HG03342 (cell line): Measurements from ENCODE around the gene SNX18.
"Not testable (repeated sequence)": the region's sequence is repeated elsewhere in the genome, so short reads cannot be mapped to it uniquely, and the experiment has no call there.

Experiments
- ATAC-seq: cut with Tn5 transposase; IDR thresholded peaks from one replicate; pipeline ENCODE4 v1.9.1; 2021; ENCODE audit warnings: mild to moderate bottlenecking, moderate library complexity; ENCODE audit not compliant: unreplicated experiment

Gene SNX18

DNA sequence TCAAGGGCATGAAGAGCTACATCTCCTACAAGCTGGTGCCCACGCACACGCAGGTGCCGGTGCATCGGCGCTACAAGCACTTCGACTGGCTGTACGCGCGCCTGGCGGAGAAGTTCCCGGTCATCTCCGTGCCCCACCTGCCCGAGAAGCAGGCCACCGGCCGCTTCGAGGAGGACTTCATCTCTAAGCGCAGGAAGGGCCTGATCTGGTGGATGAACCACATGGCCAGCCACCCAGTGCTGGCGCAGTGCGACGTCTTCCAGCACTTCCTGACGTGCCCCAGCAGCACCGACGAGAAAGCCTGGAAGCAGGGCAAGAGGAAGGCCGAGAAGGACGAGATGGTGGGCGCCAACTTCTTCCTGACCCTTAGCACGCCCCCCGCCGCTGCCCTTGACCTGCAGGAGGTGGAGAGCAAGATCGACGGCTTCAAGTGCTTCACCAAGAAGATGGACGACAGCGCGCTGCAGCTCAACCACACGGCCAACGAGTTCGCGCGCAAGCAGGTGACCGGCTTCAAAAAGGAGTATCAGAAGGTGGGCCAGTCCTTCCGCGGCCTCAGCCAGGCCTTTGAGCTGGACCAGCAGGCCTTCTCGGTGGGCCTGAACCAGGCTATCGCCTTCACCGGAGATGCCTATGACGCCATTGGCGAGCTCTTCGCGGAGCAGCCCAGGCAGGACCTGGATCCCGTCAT lies 1.4 kb downstream of the SNX18 start:
- ATAC-seq, result no peak

DNA sequence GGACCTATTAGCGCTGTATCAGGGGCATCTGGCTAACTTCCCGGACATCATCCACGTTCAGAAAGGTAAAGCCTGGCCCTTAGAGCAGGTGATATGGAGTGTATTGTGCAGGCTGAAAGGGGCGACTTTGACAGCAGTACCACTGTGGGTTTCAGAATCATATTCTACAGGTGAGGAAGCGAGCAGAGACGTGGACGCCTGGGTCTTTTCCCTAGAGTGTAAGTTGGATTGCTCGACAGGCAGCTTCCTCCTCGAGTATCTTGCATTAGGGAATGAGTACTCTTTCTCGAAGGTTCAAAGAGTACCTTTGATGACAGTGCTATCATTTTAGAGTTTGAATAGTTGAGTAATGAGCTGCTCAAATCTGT lies 1.9 kb downstream of the SNX18 start:
- ATAC-seq, result no peak

- ATAC-seq, result no peak
Observed at GRCh38 chr5:54520438-54520846, 2.9 kb downstream of the SNX18 start.

- ATAC-seq, result no peak
Observed at GRCh38 chr5:54520940-54521339, 3.4 kb downstream of the SNX18 start.

GRCh38 chr5:54521856-54522479 lies 4.4 kb downstream of the SNX18 start:
- ATAC-seq, result no peak

GRCh38 chr5:54523534-54523933 lies 6.0 kb downstream of the SNX18 start:
- ATAC-seq, result no peak

GRCh38 chr5:54524082-54524481 lies 6.5 kb downstream of the SNX18 start:
- ATAC-seq, result no peak

DNA sequence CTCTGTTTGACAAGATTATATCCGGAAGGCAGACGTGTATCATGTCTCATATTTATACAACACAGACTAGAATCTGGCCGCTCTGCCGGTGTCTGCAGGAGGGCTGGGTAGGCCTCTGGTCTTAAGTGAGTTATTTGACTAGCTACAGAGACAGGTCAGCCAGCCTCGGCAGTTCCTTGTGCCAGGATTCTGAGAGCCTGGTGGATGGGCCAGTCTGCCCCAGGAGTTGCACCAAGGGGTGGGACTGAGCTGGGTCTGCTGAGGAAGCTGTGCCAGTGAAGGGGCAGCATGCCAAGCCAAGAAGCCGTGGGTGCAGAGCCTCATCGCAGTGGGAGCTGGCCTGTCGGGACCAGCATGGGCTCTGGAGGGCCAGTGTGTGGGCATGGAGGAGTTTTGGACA lies 7.1 kb downstream of the SNX18 start:
- ATAC-seq, result no peak

DNA sequence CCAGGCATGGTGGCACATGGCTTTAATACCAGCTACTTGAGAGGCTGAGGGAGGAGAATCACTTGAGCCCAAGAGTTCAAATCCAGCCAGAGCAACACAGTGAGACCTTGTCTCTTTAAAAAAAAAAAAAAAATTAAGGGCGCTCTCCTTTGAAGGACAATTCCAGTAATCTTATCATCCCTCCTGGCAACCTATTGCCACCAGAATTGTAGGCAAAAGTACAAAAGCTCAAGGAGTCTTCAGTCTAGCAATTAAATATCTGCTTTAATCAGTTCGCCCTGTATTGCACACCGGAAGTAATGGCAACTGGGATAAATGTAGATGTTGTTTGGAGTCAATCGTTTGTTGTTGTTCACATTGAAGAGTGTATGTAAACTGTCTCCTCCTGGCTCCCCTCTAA lies 7.7 kb downstream of the SNX18 start:
- no peak for ATAC-seq

DNA sequence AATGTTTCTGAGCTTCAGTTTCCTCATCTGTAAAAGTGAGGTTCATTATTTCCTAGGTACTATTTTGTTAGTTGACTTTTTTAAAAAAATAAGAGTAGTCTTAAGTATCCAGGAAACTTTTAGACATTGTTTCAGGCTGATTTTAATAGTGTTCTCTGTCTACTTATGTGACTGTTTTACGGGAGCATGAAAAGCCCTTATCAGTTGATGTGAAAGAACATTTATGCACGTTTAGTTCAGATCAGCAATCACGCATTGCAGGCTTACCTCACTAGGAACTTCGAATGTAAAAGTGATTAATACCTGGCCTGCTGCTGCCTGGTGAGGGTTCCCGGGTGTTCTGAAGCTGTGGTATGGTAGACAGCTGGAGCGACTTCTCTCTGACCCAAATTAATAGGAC lies 8.1 kb downstream of the SNX18 start:
- ATAC-seq, result no peak

- ATAC-seq, result no peak
Observed at GRCh38 chr5:54526604-54527288, 9.2 kb downstream of the SNX18 start.

GRCh38 chr5:54528633-54529209 lies 11.2 kb downstream of the SNX18 start:
- no peak for ATAC-seq

DNA sequence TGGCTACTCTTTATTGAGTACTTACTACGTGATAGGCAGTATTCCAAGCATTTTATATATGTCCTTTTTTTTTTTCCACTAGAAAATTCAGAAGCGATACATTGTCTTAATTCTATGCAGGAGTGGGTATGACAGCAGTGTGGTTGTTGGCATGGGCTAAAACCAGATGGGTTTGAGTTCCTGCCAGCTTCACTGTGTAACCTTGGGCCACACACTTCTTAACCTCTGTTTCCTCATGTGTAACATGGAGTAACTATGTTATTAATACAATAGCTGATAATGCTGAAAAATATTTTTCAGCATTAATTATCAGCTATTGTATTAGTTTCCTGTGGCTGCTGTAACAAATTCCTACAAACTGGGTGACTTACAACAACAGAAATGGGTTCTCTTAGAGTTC lies 12.0 kb downstream of the SNX18 start:
- ATAC-seq, result no peak

DNA sequence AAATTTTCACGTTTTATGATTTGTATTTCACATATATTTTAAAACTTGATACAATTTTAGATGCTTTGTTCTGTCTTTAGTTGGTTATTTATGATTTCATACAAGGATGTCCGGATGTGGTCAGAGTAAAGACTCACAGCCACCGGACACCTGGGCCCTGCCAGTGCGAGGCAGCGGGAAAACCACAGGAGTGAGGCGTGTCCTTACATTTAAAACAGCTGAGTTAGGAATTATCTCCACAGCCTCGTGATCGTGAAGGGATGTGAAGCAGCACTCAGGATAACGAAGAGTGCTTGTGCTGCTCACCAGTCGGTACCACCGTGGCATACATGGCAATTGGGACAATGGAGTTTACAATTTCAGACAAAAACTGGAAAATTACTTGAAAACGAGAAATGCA lies 14.0 kb downstream of the SNX18 start:
- no peak for ATAC-seq

DNA sequence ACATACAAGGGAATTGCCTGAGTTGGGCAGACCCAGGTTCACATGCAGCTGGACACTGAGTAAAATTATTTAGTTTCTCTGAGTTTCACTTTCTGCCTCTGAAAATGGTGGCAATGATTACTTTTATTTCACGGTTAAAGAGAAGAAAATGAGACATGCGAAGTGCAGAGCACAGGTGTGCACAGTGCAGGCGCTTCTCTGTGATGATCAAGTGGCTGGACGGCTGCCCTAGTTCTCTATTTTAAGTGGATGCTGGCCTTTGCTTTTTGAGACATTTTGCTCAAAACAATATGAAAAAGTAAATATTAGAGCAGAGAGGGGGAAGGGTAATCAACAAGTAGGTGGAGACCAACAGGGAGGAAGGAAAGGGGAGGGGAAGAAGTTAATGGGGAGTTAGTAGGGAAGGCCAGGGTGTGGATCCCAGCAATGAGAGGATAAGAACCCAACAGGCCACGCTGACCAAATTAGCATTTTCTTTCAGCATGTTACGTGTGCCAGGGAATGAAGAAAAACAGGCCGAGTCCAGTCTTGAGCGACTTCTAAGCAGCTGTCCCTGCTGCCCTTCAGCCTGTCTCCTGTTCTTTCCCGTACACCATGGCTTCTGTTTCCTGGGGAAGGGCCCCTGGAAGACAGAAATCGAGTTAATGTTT lies 16.1 kb downstream of the SNX18 start:
- no peak for ATAC-seq

- ATAC-seq, result no peak
Observed at GRCh38 chr5:54534191-54535004, 16.8 kb downstream of the SNX18 start.

- ATAC-seq, result no peak
Observed at GRCh38 chr5:54535149-54535844, 17.7 kb downstream of the SNX18 start.

GRCh38 chr5:54536375-54536774 lies 18.8 kb downstream of the SNX18 start:
- not testable (repeated sequence) for ATAC-seq

GRCh38 chr5:54536861-54537260 lies 19.3 kb downstream of the SNX18 start:
- not testable (repeated sequence) for ATAC-seq

DNA sequence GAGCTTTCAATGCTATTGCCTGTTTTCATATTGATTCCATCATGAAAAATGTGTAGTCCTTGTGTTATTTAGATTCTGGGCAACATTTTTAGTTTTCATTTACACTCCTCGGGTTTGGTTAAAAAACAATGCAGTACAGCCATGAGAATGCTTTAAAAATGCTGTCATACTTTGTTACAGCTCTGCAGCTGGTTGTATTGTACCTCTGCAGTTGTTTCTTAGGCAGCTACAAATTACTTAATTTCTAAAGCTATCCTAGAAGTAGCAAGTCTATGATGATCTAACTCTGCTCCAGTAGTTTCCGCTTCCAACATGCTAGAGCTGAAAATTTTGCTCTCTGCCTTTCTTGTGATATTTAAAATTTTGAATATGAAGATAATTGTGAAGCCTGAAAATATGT lies 20.2 kb downstream of the SNX18 start:
- ATAC-seq, result no peak
